K562 (cell line): ENCODE results near the gene PTPN7. TPM values are rescaled to one million over a fixed set of nuclear protein-coding genes. Genes with fewer than 3 reads are reported as not detected.

ENCODE experiments used
- ATAC-seq: fragments of 200-7000 bp; cut with Tn5 transposase; 3 replicates; pipeline ENCODE4 v1.9.1; 2020; ENCODE audit warnings: moderate library complexity
- BruUV-seq: library from RNA; stranded (reverse); fragments of 400-500 nt; replicated peaks from 2 replicates; lab custom pipeline; 2021; lab: Mats Ljungman, UMichigan
- CTCF ChIA-PET: fragments of 300-600 bp; formaldehyde crosslinking; extraction: SDS; loops from one replicate; lab custom pipeline; 2021; ENCODE audit warnings: low intra/inter-chr PET ratio; lab: Yijun Ruan, JAX
- POLR2A ChIA-PET: fragments of 300-600, 350-650 bp; sonication (Branson Sonifier 250); formaldehyde crosslinking; extraction: SDS; loops from one replicate; lab custom pipeline; 2021; ENCODE audit warnings: antibody characterized with exemption, inconsistent platforms; lab: Yijun Ruan, JAX
- DNase-seq, 4 experiments: peaks; one replicate each; pipeline versions ENCODE4 v3.0.0 to v3.0.0-alpha.2; 2011 to 2018; ENCODE audit warnings: low spot score in 3 of 4, mixed read lengths in 3 of 4; ENCODE audit errors: extremely low read depth in 1 of 4
- FAIRE-seq: peaks from 2 replicates; lab custom pipeline; 2011; peaks lifted over from hg19 to GRCh38; lab: Jason Lieb, UNC
- H2AFZ ChIP-seq: 2 replicates; pipeline ENCODE4 v1.6.0; 2011; ENCODE audit warnings: low read depth, low read length, control low read depth, inconsistent platforms
- H3K27ac ChIP-seq: fragments of 200-600 bp; 3 replicates; pipeline ENCODE4 v1.8.0; 2011; ENCODE audit warnings: low read depth, mild to moderate bottlenecking, control low read depth, inconsistent platforms, low read length, moderate library complexity, mixed read lengths; ENCODE audit errors: extremely low read depth
- H3K27me3 ChIP-seq, 2 experiments: fragments of 300-600 bp in 1 of 2; 2 replicates in 1 of 2; 3 replicates in 1 of 2; pipeline versions ENCODE4 v1.6.0 to v1.8.0; 2011; ENCODE audit warnings: inconsistent platforms in 2 of 2, low read length in 2 of 2, mild to moderate bottlenecking in 1 of 2, mixed read lengths in 1 of 2, moderate library complexity in 1 of 2; ENCODE audit not compliant: control insufficient read depth in 2 of 2, insufficient read depth in 2 of 2
- H3K36me3 ChIP-seq: fragments of 300-600 bp; 3 replicates; pipeline ENCODE4 v1.8.0; 2011; ENCODE audit warnings: mild to moderate bottlenecking, low read length, inconsistent platforms; ENCODE audit not compliant: control insufficient read depth, insufficient read depth
- H3K4me1 ChIP-seq, 2 experiments: fragments of 200-600 bp in 1 of 2; replicated peaks in 1 of 2; 2 replicates in 1 of 2; 3 replicates in 1 of 2; pipeline versions ENCODE4 v1.5.1 to v1.8.0; 2011; ENCODE audit warnings: inconsistent platforms in 2 of 2, low read length in 2 of 2, mild to moderate bottlenecking in 1 of 2, mixed read lengths in 1 of 2, moderate library complexity in 1 of 2; ENCODE audit not compliant: control insufficient read depth in 2 of 2, insufficient read depth in 2 of 2
- H3K4me2 ChIP-seq: 2 replicates; pipeline ENCODE4 v1.6.1; 2011; ENCODE audit warnings: low read length, control low read depth, inconsistent platforms, mixed read lengths; ENCODE audit not compliant: insufficient read depth
- H3K4me3 ChIP-seq: fragments of 200-600 bp; sonication (generic), shearing (Covaris generic); 2 replicates; pipeline ENCODE4 v1.5.1; 2016; ENCODE audit warnings: control low read depth, inconsistent platforms
- H3K79me2 ChIP-seq: fragments of 200-600 bp; 3 replicates; pipeline ENCODE4 v1.8.0; 2011; ENCODE audit warnings: low read length, inconsistent platforms; ENCODE audit not compliant: control insufficient read depth, insufficient read depth
- H3K9ac ChIP-seq, 2 experiments: 2 replicates each; pipeline versions ENCODE4 v1.6.0 to v1.6.1; 2011; ENCODE audit warnings: low read depth in 2 of 2, low read length in 2 of 2, control low read depth in 1 of 2, inconsistent platforms in 1 of 2, mild to moderate bottlenecking in 1 of 2, mixed read lengths in 1 of 2; ENCODE audit not compliant: insufficient read depth in 1 of 2
- H3K9me1 ChIP-seq: one replicate; pipeline ENCODE4 v1.6.0; 2011; ENCODE audit warnings: inconsistent platforms, mild to moderate bottlenecking, low read length, moderate library complexity; ENCODE audit not compliant: control insufficient read depth, insufficient read depth
- H3K9me3 ChIP-seq: replicated peaks from 2 replicates; pipeline ENCODE4 v1.5.1; 2011; ENCODE audit warnings: low read depth, low read length, inconsistent platforms; ENCODE audit not compliant: control insufficient read depth, insufficient read depth
- H4K20me1 ChIP-seq: replicated peaks from 2 replicates; pipeline ENCODE4 v1.6.1; 2011; ENCODE audit warnings: low read length, inconsistent platforms, mixed read lengths; ENCODE audit not compliant: control insufficient read depth, insufficient read depth
- ATF1 ChIP-seq, 2 experiments: fragments of 450-650 bp in 1 of 2; IDR thresholded peaks; 2 replicates each; pipeline ENCODE4 v1.6.1; 2016; ENCODE audit warnings: missing compliant biosample characterization in 1 of 2, missing genetic modification characterization in 1 of 2
- ETV5 ChIP-seq: sonication (generic); formaldehyde crosslinking; IDR thresholded peaks from 2 replicates; pipeline ENCODE4 v1.4.0; 2020; ENCODE audit warnings: low read depth, mild to moderate bottlenecking, missing genetic modification reagents
- FOXK2 ChIP-seq, 2 experiments: fragments of 450-650 bp; IDR thresholded peaks in 1 of 2; conservative IDR thresholded peaks in 1 of 2; 2 replicates each; pipeline ENCODE4 v1.6.1; 2016; ENCODE audit warnings: low read depth in 2 of 2, mild to moderate bottlenecking in 1 of 2
- HNRNPUL1 ChIP-seq: fragments of 200-400 bp; formaldehyde crosslinking; IDR thresholded peaks from 2 replicates; pipeline ENCODE4 v1.6.1; 2017; ENCODE audit warnings: low read length
- IRF2 ChIP-seq: sonication (generic); formaldehyde crosslinking; IDR thresholded peaks from 2 replicates; pipeline ENCODE4 v1.8.1; 2022; ENCODE audit warnings: mild to moderate bottlenecking, missing genetic modification reagents
- MAFF ChIP-seq: IDR thresholded peaks from 2 replicates; pipeline ENCODE4 v1.6.1; 2012; ENCODE audit warnings: low read length, improper control_type of control experiment
- NCOA2 ChIP-seq, 2 experiments: fragments of 450-650 bp; IDR thresholded peaks; 2 replicates each; pipeline ENCODE4 v1.6.1; 2018; ENCODE audit warnings: mild to moderate bottlenecking in 2 of 2, moderate library complexity in 1 of 2; ENCODE audit not compliant: partially characterized antibody in 2 of 2
- TAF1 ChIP-seq: IDR thresholded peaks from 2 replicates; pipeline ENCODE4 v1.6.1; 2011; ENCODE audit warnings: mild to moderate bottlenecking, low read length, moderate library complexity; ENCODE audit not compliant: insufficient read depth, control insufficient read depth, severe bottlenecking; ENCODE audit errors: extremely low read depth
- THRB ChIP-seq: fragments of 450-650 bp; formaldehyde crosslinking; conservative IDR thresholded peaks from 2 replicates; pipeline ENCODE4 v1.4.0; 2022; ENCODE audit warnings: mild to moderate bottlenecking, missing genetic modification characterization
- USF1 ChIP-seq: sonication (generic); formaldehyde crosslinking; IDR thresholded peaks from 2 replicates; pipeline ENCODE4 v1.9.0; 2022; ENCODE audit warnings: mild to moderate bottlenecking, missing genetic modification reagents
- ZBTB1 ChIP-seq: sonication (generic); formaldehyde crosslinking; IDR thresholded peaks from 2 replicates; pipeline ENCODE4 v1.8.1; 2023; ENCODE audit warnings: missing genetic modification reagents, low read depth, mild to moderate bottlenecking, borderline replicate concordance
- ZBTB49 ChIP-seq: sonication (generic); formaldehyde crosslinking; IDR thresholded peaks from 2 replicates; pipeline ENCODE4 v1.8.0; 2022; ENCODE audit warnings: missing genetic modification reagents, mild to moderate bottlenecking, borderline replicate concordance
- ZNF282 ChIP-seq: sonication (generic); formaldehyde crosslinking; IDR thresholded peaks from 2 replicates; pipeline ENCODE4 v1.8.1; 2023; ENCODE audit warnings: missing genetic modification reagents
- ZNF740 ChIP-seq, 3 experiments: fragments of 200-800 bp in 1 of 3; sonication (Bioruptor generic) in 1 of 3; sonication (generic) in 1 of 3; formaldehyde crosslinking in 1 of 3; IDR thresholded peaks; 2 replicates each; pipeline versions ENCODE4 v1.6.1 to v1.8.0; 2016 to 2022; ENCODE audit warnings: mild to moderate bottlenecking in 2 of 3, missing compliant biosample characterization in 2 of 3, missing genetic modification characterization in 2 of 3, missing genetic modification reagents in 1 of 3
- ZNF76 ChIP-seq: fragments of 250-450 bp; sonication (Bioruptor Pico); IDR thresholded peaks from 2 replicates; pipeline ENCODE4 v1.4.0; 2020; ENCODE audit warnings: mild to moderate bottlenecking, moderate library complexity, borderline replicate concordance
- WGBS: fragments of 100-300 bp; shearing (Covaris generic); methylation state at CpG from one replicate; pipeline ENCODE4 v1.1.6; 2016; ENCODE audit warnings: low coverage, mixed read lengths; ENCODE audit not compliant: insufficient coverage; ENCODE audit errors: missing lambda C conversion rate; 5-methylcytosine and 5-hydroxymethylcytosine counted together
- in situ Hi-C: fragments of 300-500 bp; cut with MboI; formaldehyde crosslinking; loops from 4 replicates; pipeline ENCODE4 v1.15.0; 2018; ENCODE audit warnings: inconsistent platforms, mixed read lengths
- intact Hi-C: fragments of 100-400 bp; cut with micrococcal nuclease; formaldehyde crosslinking; loops from 2 replicates; pipeline ENCODE4 v1.14.2; 2022
- polyA plus RNA-seq, 8 experiments: library from polyadenylated mRNA; depleted of rRNA in 4 of 8; stranded (reverse) in 5 of 8; unstranded in 3 of 8; fragments of >200 nt; fragmentation: Nextera tagmentation in 2 of 8; fragmentation: Illumina TruSeq in 1 of 8; extraction: Ambion mirVana in 2 of 8; extraction: Trizol in 1 of 8; gene quantifications; 2 replicates each; pipeline versions ENCODE4 v1.2.1 to v1.2.3, GENCODE V29; 2011 to 2014; ENCODE audit warnings: inconsistent platforms in 1 of 8, missing spikeins in 1 of 8
- total RNA-seq, 7 experiments: library from RNA; depleted of rRNA in 6 of 7; stranded (reverse); fragments of >200 nt in 6 of 7; fragmentation: Illumina TruSeq in 2 of 7; extraction: Trizol in 2 of 7; gene quantifications; 2 replicates each; pipeline versions ENCODE4 v1.2.1 to v1.2.3, GENCODE V29; 2011 to 2021; ENCODE audit warnings: low replicate concordance in 1 of 7

Gene PTPN7
- total and polyA plus RNA-seq, 9 of the 15 experiments (the other 6 are each of a cell fraction or from before 2014, with no cell fraction given) = 18.7 to 144 (median 120) TPM

- WGBS = 85% methylated on average over 13 of the region's 13 CpGs
- BruUV-seq = no TSS peak
- no peak overlapping the region for H3K4me3 ChIP-seq
- H3K4me2 ChIP-seq = no peak overlapping the region
- POLR2A ChIA-PET = interaction anchor here (0.8 to 1.7 kb wide), 6 partner anchors 9 to 270 kb away, joined by 3 to 6 read pairs (median 4); no protein-coding TSS in a partner anchor
- H3K27me3 ChIP-seq = no peaks in the 10 kb centered on the region
- H3K27ac ChIP-seq = no peak overlapping the region
- H3K36me3 ChIP-seq = peaks cover 43% of the 10 kb centered on the region; the same call in 2 of the 3 replicates
- no peak for DNase-seq
- no peak for FAIRE-seq
- peak; percentile 30 for ATAC-seq
- H3K9ac ChIP-seq = peak overlapping the region in 1 of 2 experiments; percentile 5; a peak in 1 of 4 replicates
- intact Hi-C loops (loop anchor here (1.0 kb wide), 2 partner anchors 12 to 238 kb away; partner anchors contain the start of gene GPR37L1), in situ Hi-C loops (no loop called here)
- H3K9me1 ChIP-seq = no peaks in the 10 kb centered on the region
- peaks cover 7% of the 10 kb centered on the region for H4K20me1 ChIP-seq
- H3K9me3 ChIP-seq = no peaks in the 10 kb centered on the region
- TF ChIP-seq ATF1 (CRISPR knock-in tag; IDR thresholded peaks at IDR 0.05) = no peak
- TF ChIP-seq ATF1 (tag; IDR thresholded peaks at IDR 0.05) = no peak
- TF ChIP-seq TAF1 = no peak
- TF ChIP-seq IRF2 (CRISPR knock-in tag) = no peak
- no peak for TF ChIP-seq THRB (CRISPR knock-in tag)
- TF ChIP-seq USF1 (CRISPR knock-in tag) = no peak
- TF ChIP-seq ZNF76 (CRISPR knock-in tag) = no peak
- no peak for TF ChIP-seq ZBTB1
- no peak for TF ChIP-seq FOXK2 (conservative IDR thresholded peaks at IDR 0.05 in 1 of 2, IDR thresholded peaks at IDR 0.05 in 1 of 2; ENCODE audit: low read depth in 2 of 2)
- no peak for TF ChIP-seq ZNF740 (CRISPR knock-in tag; IDR thresholded peaks at IDR 0.05)
- no peak for TF ChIP-seq ZNF740 (tag; IDR thresholded peaks at IDR 0.05)
- no peak for TF ChIP-seq HNRNPUL1
- no peak for TF ChIP-seq ZBTB49 (CRISPR knock-in tag)
- no peak for TF ChIP-seq NCOA2 (IDR thresholded peaks at IDR 0.05; ENCODE audit: partially characterized antibody in 2 of 2)
- TF ChIP-seq ZNF282 = no peak
- TF ChIP-seq MAFF = no peak
- no peak for TF ChIP-seq ETV5 (CRISPR knock-in tag)
- TF ChIP-seq, all 486 proteins: peak for 0
- CTCF ChIA-PET = interaction anchor here (0.6 to 3.5 kb wide), 7 partner anchors 14 to 134 kb away, joined by 3 to 32 read pairs (median 5); partner anchors contain the start of gene ELF3
- Histone ChIP-seq H3K4me1 (peaks cover 0 to 21% of the 10 kb centered on the region in 2 experiments; a peak in 2 of 5 replicates), H2AFZ (no peak overlapping the region), H3K79me2 (no peaks in the 10 kb centered on the region)
These were observed 25.7 kb downstream of the PTPN7 start for GRCh38 chr1:202134645-202135172.
